ENCODE measurements around the gene CISTR.

CISTR gene

GRCh38 chr12:53757101-53757770, 5.5 kb upstream of the CISTR start:
- H3K27me3 ChIP-seq (ENCODE audit: insufficient read depth, poor library complexity, severe bottlenecking), result peaks cover 12% of the 10 kb centered on the region
- H3K4me3 ChIP-seq (replicated peaks; ENCODE audit: insufficient read depth, low read length), result no peak overlapping the region
- TF ChIP-seq POLR2AphosphoS5 (IDR thresholded peaks at IDR 0.05; ENCODE audit: low read depth), result no peak
- TF ChIP-seq SPI1 (IDR thresholded peaks at IDR 0.05; ENCODE audit: borderline replicate concordance, low read depth), result 0 out of 2 replicates have a peak, but pooled peaks have one; percentile 11
- no peak for TF ChIP-seq GABPA (IDR thresholded peaks at IDR 0.05; ENCODE audit: low read depth)
- TF ChIP-seq CTCF (IDR thresholded peaks at IDR 0.05; ENCODE audit: insufficient read depth, low read length), result peak; percentile 83
- no peak overlapping the region for H3K27ac ChIP-seq (replicated peaks)
- DNase-seq (ENCODE audit: low read depth in 1 of 2, low spot score in 1 of 2), result peak; percentile 59 to 77

GRCh38 chr12:53756300-53757100, 4.7 kb upstream of the CISTR start:
- no peak for TF ChIP-seq SPI1 (IDR thresholded peaks at IDR 0.05; ENCODE audit: borderline replicate concordance, low read depth)
- TF ChIP-seq POLR2AphosphoS5 (IDR thresholded peaks at IDR 0.05; ENCODE audit: low read depth), result no peak
- DNase-seq (ENCODE audit: low read depth in 1 of 2, low spot score in 1 of 2), result no peak
- Histone ChIP-seq H3K27me3 (ENCODE audit: insufficient read depth, poor library complexity, severe bottlenecking) (peaks cover 15% of the 10 kb centered on the region), H3K27ac (replicated peaks) (no peak overlapping the region), H3K4me3 (replicated peaks; ENCODE audit: insufficient read depth, low read length) (no peak overlapping the region)

- Histone ChIP-seq H3K27ac (replicated peaks) (no peak overlapping the region), H3K27me3 (ENCODE audit: insufficient read depth, poor library complexity, severe bottlenecking) (peaks cover 18% of the 10 kb centered on the region), H3K4me3 (replicated peaks; ENCODE audit: insufficient read depth, low read length) (no peak overlapping the region)
- DNase-seq (ENCODE audit: low read depth in 1 of 2, low spot score in 1 of 2), result no peak
- TF ChIP-seq SPI1 (IDR thresholded peaks at IDR 0.05; ENCODE audit: borderline replicate concordance, low read depth) (no peak), CTCF (IDR thresholded peaks at IDR 0.05; ENCODE audit: insufficient read depth, low read length) (no peak), POLR2AphosphoS5 (IDR thresholded peaks at IDR 0.05; ENCODE audit: low read depth) (no peak), REST (IDR thresholded peaks at IDR 0.05; ENCODE audit: insufficient replicate concordance, low read depth) (no peak), GABPA (IDR thresholded peaks at IDR 0.05; ENCODE audit: low read depth) (no peak)
These were observed 4.1 kb upstream of the CISTR start for GRCh38 chr12:53755893-53756292.

GRCh38 chr12:53755451-53755891, 3.7 kb upstream of the CISTR start:
- no peak for TF ChIP-seq SPI1 (IDR thresholded peaks at IDR 0.05; ENCODE audit: borderline replicate concordance, low read depth)
- no peak for TF ChIP-seq CTCF (IDR thresholded peaks at IDR 0.05; ENCODE audit: insufficient read depth, low read length)
- TF ChIP-seq POLR2AphosphoS5 (IDR thresholded peaks at IDR 0.05; ENCODE audit: low read depth), result no peak
- TF ChIP-seq REST (IDR thresholded peaks at IDR 0.05; ENCODE audit: insufficient replicate concordance, low read depth), result no peak
- TF ChIP-seq GABPA (IDR thresholded peaks at IDR 0.05; ENCODE audit: low read depth), result no peak
- Histone ChIP-seq H3K4me3 (replicated peaks; ENCODE audit: insufficient read depth, low read length) (no peak overlapping the region), H3K27me3 (ENCODE audit: insufficient read depth, poor library complexity, severe bottlenecking) (peaks cover 22% of the 10 kb centered on the region)

More at GRCh38 chr12:53755451-53755891, 3.7 kb upstream of the CISTR start:
- H3K27ac ChIP-seq (replicated peaks), result no peak overlapping the region
- DNase-seq (ENCODE audit: low read depth in 1 of 2, low spot score in 1 of 2), result no peak

Measured in HL-60 (cell line).